Heart right ventricle (tissue), 16 donors: Measurements from ENCODE around the gene RIMBP2. TPM values are rescaled to one million over a fixed set of nuclear protein-coding genes. Genes with fewer than 3 reads are reported as not detected.

Source experiments
- ATAC-seq, 8 donors: fragments of 200-7000 bp; cut with Tn5 transposase; one replicate each; pipeline ENCODE4 v1.9.1; 2020; ENCODE audit warnings: mild to moderate bottlenecking in 8 of 8, moderate library complexity in 8 of 8, moderate number of reproducible peaks in 1 of 8
- DNase-seq, 2 donors: peaks; one replicate each; pipeline ENCODE4 v3.0.0-alpha.2; 2020
- H3K27ac ChIP-seq, 10 donors: fragments of 200-600 bp; sonication (generic) in 2 of 10; one replicate each; pipeline versions ENCODE4 v1.5.0 to v1.8.0; 2020 to 2022; ENCODE audit warnings: mild to moderate bottlenecking in 3 of 10
- H3K27me3 ChIP-seq, 7 donors: fragments of 200-600 bp; one replicate each; pipeline ENCODE4 v1.8.0; 2021 to 2022; ENCODE audit warnings: mild to moderate bottlenecking in 2 of 7
- H3K36me3 ChIP-seq, 9 donors: fragments of 200-600 bp; sonication (generic) in 1 of 9; one replicate each; pipeline versions ENCODE4 v1.5.0 to v1.8.0; 2020 to 2022; ENCODE audit warnings: mild to moderate bottlenecking in 2 of 9
- H3K4me1 ChIP-seq, 9 donors: fragments of 200-600 bp; sonication (generic) in 1 of 9; one replicate each; pipeline versions ENCODE4 v1.5.0 to v1.8.0; 2020 to 2022; ENCODE audit warnings: mild to moderate bottlenecking in 4 of 9
- H3K4me3 ChIP-seq, 10 donors: fragments of 200-600 bp; sonication (generic) in 2 of 10; one replicate each; pipeline versions ENCODE4 v1.5.0 to v1.8.0; 2020 to 2022; ENCODE audit warnings: mild to moderate bottlenecking in 7 of 10, moderate library complexity in 2 of 10
- H3K9me3 ChIP-seq, 11 donors: fragments of 200-600 bp in 10 of 11; sonication (generic) in 2 of 11; one replicate each; pipeline versions ENCODE4 v1.5.0 to v1.8.0; 2013 to 2022; ENCODE audit warnings: mild to moderate bottlenecking in 2 of 11, control low read depth in 1 of 11, moderate library complexity in 1 of 11
- WGBS, 2 donors: extraction: QIAGEN DNeasy Blood & Tissue Kit; methylation state at CpG; one replicate each; pipeline ENCODE4 v1.1.7; 2013; ENCODE audit warnings: inconsistent platforms in 1 of 2; 5-methylcytosine and 5-hydroxymethylcytosine counted together
- intact Hi-C, 10 donors: fragments of 100-400 bp; cut with DNase I; formaldehyde crosslinking; loops; one replicate each; pipeline versions ENCODE4 v1.11.1 to v1.14.2; 2022
- polyA plus RNA-seq, 2 donors: library from polyadenylated mRNA; stranded (reverse); fragments of 200-250 nt; gene quantifications; one replicate each; pipeline ENCODE4 v1.2.3, GENCODE V29; 2013
- total RNA-seq, 10 donors: library from RNA; stranded (reverse); fragmentation: NEBNext Ultra II Directional in 3 of 10; extraction: Animal tissue kit (Norgen Biotek cat#: 25700) in 3 of 10; gene quantifications; one replicate each; pipeline versions ENCODE4 v1.2.1 to v1.2.4, GENCODE V29; 2021 to 2023
- TF ChIP-seq, protein P1 (sequence below), 9 donors: fragments of 200-600 bp; sonication (generic) in 2 of 9; IDR thresholded peaks; one replicate each; pipeline versions ENCODE4 v1.5.0 to v1.8.0; 2021 to 2022; ENCODE audit warnings: antibody characterized with exemption in 9 of 9, mild to moderate bottlenecking in 5 of 9, moderate library complexity in 1 of 9
- donor health status: Arrhythmogenic right ventricular cardiomyopathy.
- donor health status: ischemic (EF 13 %, LVEDD 7.1; RV severe dilation, severe dysfunction).
- donor health status: healthy with polysubstance abuse.
- donor health status: DM: no; HTN: yes; CAD: no.
- donor health status: DM: no; HTN: no; CAD: no.
- donor health status: ischemic (EF 25% LVEDD 6.9; RV normal size, moderate dysfunction).
- donor health status: ischemic (EF 25% LVEDD 5.7; RV mildly dilated, moderate dysfunction).
- donor health status: healthy.
- donor health status: DM: yes; HTN: yes; CAD: no.
- donor health status: Ischemic cardiomyopathy.
- donor health status: ischemic (EF 35%, LVEDD 5.7; RV mildly dilated, moderate dysfunction).
- donor health status: nonischemic (EF 11% LVEDD 7.7; RV severe dilation, severe dysfunction).
- donor health status: DM: yes; HTN: yes; CAD: no.
- donor health status: PGD.
- donor health status: ischemic (EF 29% LVEDD 5.4; RV normal size, mild dysfunction).
- donor health status: nonischemic (EF 23%, LVEDD 6.1; RV moderate dilation, normal function).

The RIMBP2 gene
- total and polyA plus RNA-seq, 12 donors = 0.01 to 0.17 (median 0.05) TPM; not detected in 9

DNA sequence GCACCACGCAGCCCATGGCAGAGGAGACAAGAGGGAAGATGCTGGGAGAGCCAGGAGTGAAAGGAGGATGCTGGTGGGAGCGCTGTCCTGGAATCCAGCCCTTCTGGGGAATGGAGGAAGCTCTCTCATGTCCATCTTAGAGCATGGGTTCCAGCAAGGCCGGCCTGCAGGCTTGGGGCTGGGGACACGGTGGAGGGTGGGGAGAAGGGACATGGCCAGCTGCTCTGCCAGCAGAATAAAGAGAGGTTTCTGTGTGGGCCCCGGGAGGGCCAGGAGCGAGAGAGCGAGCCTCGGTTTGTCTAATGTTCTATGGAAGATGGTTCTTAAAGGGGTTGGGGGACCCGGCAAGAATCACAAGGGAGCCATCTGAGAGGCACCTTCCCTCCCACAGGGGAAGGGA is 60.2 kb downstream of the RIMBP2 start:
- DNase-seq (no peak), ATAC-seq (no peak)
- intact Hi-C loops = no loop called here
- H3K27me3 ChIP-seq = peaks cover 0 to 20% (median 12%) of the 10 kb centered on the region in 7 donors
- H3K4me3 ChIP-seq = no peak overlapping the region
- H3K9me3 ChIP-seq = peaks cover 0 to 9% (median 0%) of the 10 kb centered on the region in 11 donors
- H3K27ac ChIP-seq = no peak overlapping the region
- H3K36me3 ChIP-seq = no peaks in the 10 kb centered on the region
- H3K4me1 ChIP-seq = no peaks in the 10 kb centered on the region
- WGBS, 2 donors = 78 to 86% methylated on average over 9 of the region's 9 CpGs
- TF ChIP-seq, protein P1, sequence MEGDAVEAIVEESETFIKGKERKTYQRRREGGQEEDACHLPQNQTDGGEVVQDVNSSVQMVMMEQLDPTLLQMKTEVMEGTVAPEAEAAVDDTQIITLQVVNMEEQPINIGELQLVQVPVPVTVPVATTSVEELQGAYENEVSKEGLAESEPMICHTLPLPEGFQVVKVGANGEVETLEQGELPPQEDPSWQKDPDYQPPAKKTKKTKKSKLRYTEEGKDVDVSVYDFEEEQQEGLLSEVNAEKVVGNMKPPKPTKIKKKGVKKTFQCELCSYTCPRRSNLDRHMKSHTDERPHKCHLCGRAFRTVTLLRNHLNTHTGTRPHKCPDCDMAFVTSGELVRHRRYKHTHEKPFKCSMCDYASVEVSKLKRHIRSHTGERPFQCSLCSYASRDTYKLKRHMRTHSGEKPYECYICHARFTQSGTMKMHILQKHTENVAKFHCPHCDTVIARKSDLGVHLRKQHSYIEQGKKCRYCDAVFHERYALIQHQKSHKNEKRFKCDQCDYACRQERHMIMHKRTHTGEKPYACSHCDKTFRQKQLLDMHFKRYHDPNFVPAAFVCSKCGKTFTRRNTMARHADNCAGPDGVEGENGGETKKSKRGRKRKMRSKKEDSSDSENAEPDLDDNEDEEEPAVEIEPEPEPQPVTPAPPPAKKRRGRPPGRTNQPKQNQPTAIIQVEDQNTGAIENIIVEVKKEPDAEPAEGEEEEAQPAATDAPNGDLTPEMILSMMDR (IDR thresholded peaks at IDR 0.05) = no peak

DNA sequence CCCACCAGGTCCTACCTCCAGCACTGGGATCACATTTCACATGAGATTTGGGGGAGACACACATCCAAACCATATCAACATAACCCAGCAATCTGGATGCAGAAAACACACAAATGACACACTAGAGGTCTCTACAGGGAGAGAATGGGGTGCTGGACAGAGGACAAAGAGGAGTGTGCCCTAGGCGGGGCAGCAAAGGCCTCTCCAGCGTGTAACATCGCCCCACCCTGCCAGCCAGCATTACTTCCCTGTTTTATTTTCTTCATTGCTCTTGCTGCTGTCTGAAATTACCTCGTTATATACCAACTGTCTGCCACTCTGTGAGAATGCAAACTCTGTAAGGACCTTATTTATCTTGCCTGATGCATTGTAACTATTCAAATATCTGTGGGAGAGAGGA is 61.1 kb downstream of the RIMBP2 start:
- Histone ChIP-seq H3K4me1 (no peaks in the 10 kb centered on the region), H3K36me3 (no peaks in the 10 kb centered on the region), H3K27ac (no peak overlapping the region), H3K4me3 (no peak overlapping the region), H3K9me3 (peaks cover 0 to 9% (median 0%) of the 10 kb centered on the region in 11 donors), H3K27me3 (peaks cover 0 to 24% (median 10%) of the 10 kb centered on the region in 7 donors)
- TF ChIP-seq, protein P1 (IDR thresholded peaks at IDR 0.05) = no peak
- WGBS, 2 donors = 72 to 75% methylated on average over 4 of the region's 4 CpGs
- ATAC-seq (no peak), DNase-seq (no peak)
- intact Hi-C loops = no loop called here

- ATAC-seq (no peak), DNase-seq (no peak)
- no peaks in the 10 kb centered on the region for H3K36me3 ChIP-seq
- no peaks in the 10 kb centered on the region for H3K4me1 ChIP-seq
- WGBS, 2 donors = 79 to 81% methylated on average over 16 of the region's 16 CpGs
- no peak overlapping the region for H3K27ac ChIP-seq
- TF ChIP-seq, protein P1 (IDR thresholded peaks at IDR 0.05) = no peak
- H3K9me3 ChIP-seq = peaks cover 0 to 9% (median 0%) of the 10 kb centered on the region in 11 donors
- intact Hi-C loops = no loop called here
- no peak overlapping the region for H3K4me3 ChIP-seq
- H3K27me3 ChIP-seq = peaks cover 0 to 32% (median 14%) of the 10 kb centered on the region in 7 donors
Measured at GRCh38 chr12:130651188-130651959, 64.7 kb downstream of the RIMBP2 start.

DNA sequence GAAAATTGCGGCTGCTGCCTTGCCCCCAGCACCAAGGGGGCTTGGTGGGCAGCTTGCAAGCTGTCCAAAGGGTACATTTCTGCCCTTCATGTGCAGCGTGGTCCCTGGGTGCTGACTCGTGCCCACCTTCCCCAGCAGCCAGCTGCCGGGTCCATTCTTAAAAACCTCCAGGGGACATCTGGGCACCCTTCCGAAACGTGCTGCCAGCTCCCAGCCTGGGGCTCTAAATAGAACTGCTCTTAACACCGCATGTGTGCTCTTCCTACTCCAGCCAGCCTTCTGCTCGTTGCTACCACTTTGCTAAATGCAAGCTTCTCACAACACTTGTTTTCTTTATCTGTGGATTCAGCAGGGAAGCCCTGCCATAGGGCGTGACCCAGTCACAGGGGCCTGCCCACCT is 66.0 kb downstream of the RIMBP2 start:
- H3K4me1 ChIP-seq = no peaks in the 10 kb centered on the region
- intact Hi-C loops = no loop called here
- no peak overlapping the region for H3K27ac ChIP-seq
- DNase-seq (no peak), ATAC-seq (peak in 1 of 8 donors; percentile 55)
- H3K36me3 ChIP-seq = no peaks in the 10 kb centered on the region
- TF ChIP-seq, protein P1 (IDR thresholded peaks at IDR 0.05) = no peak
- peaks cover 0 to 32% (median 14%) of the 10 kb centered on the region in 7 donors for H3K27me3 ChIP-seq
- peaks cover 0 to 9% (median 0%) of the 10 kb centered on the region in 11 donors for H3K9me3 ChIP-seq
- 40 to 49% methylated on average over 9 of the region's 9 CpGs for WGBS, 2 donors
- H3K4me3 ChIP-seq = no peak overlapping the region
